Panc1 (cell line): ENCODE data around the gene CD1E. TPM values are rescaled to one million over a fixed set of nuclear protein-coding genes. Genes with fewer than 3 reads are reported as not detected.

Source experiments
- ATAC-seq: fragments of 200-7000 bp; cut with Tn5 transposase; 2 replicates; pipeline ENCODE4 v1.9.1; 2020; ENCODE audit warnings: mild to moderate bottlenecking, moderate library complexity
- BruUV-seq: library from RNA; stranded (reverse); fragments of 400-500 nt; replicated peaks from 2 replicates; lab custom pipeline; 2021; lab: Mats Ljungman, UMichigan
- CTCF ChIA-PET: fragments of 300-600 bp; sonication (Branson Sonifier 250); formaldehyde crosslinking; loops from one replicate; lab custom pipeline; 2022; ENCODE audit warnings: antibody characterized with exemption; lab: Charles Lee
- POLR2A ChIA-PET: fragments of 300-600 bp; sonication (Branson Sonifier 250); formaldehyde crosslinking; loops from one replicate; lab custom pipeline; 2022; ENCODE audit warnings: antibody characterized with exemption; lab: Charles Lee
- DNase-seq: peaks from one replicate; pipeline ENCODE4 v3.0.0-alpha.2; 2010; ENCODE audit warnings: low read depth, low spot score
- H3K27ac ChIP-seq: 2 replicates; pipeline ENCODE4 v1.5.1; 2011; ENCODE audit warnings: mild to moderate bottlenecking, low read length, inconsistent platforms
- H3K27me3 ChIP-seq: fragments of 200-500 bp; sonication (Bioruptor generic); 2 replicates; pipeline ENCODE4 v1.6.0; 2014; ENCODE audit warnings: low read length, inconsistent platforms; ENCODE audit not compliant: control insufficient read depth, insufficient read depth
- H3K36me3 ChIP-seq: fragments of 200-500 bp; sonication (Bioruptor generic); 2 replicates; pipeline ENCODE4 v1.5.1; 2014; ENCODE audit warnings: inconsistent platforms, mild to moderate bottlenecking, low read length, moderate library complexity; ENCODE audit not compliant: control insufficient read depth, insufficient read depth
- H3K4me1 ChIP-seq: 2 replicates; pipeline ENCODE4 v1.5.1; 2011; ENCODE audit warnings: inconsistent platforms, mild to moderate bottlenecking, low read length, moderate library complexity; ENCODE audit not compliant: control insufficient read depth, insufficient read depth
- H3K4me3 ChIP-seq, 2 experiments: 2 replicates each; pipeline ENCODE4 v1.5.1; 2011 to 2012; ENCODE audit warnings: low read depth in 2 of 2, low read length in 2 of 2, mild to moderate bottlenecking in 2 of 2, inconsistent platforms in 1 of 2, moderate library complexity in 1 of 2
- H3K9me3 ChIP-seq: fragments of 200-500 bp; sonication (Bioruptor generic); 2 replicates; pipeline ENCODE4 v1.5.1; 2014; ENCODE audit warnings: low read depth, mild to moderate bottlenecking, inconsistent platforms, low read length, moderate library complexity; ENCODE audit not compliant: control insufficient read depth, insufficient read depth
- POLR2AphosphoS5 ChIP-seq: IDR thresholded peaks from 2 replicates; pipeline ENCODE4 v1.6.1; 2012; ENCODE audit warnings: mild to moderate bottlenecking, low read depth, low read length, moderate library complexity
- SIN3A ChIP-seq: IDR thresholded peaks from 2 replicates; pipeline ENCODE4 v1.6.1; 2012; ENCODE audit warnings: low read depth, mild to moderate bottlenecking, low read length, moderate library complexity, borderline replicate concordance; ENCODE audit not compliant: insufficient read depth
- TCF7L2 ChIP-seq: IDR thresholded peaks from 2 replicates; pipeline ENCODE4 v1.6.1; 2011; ENCODE audit warnings: mild to moderate bottlenecking, low read depth, low read length, inconsistent platforms
- in situ Hi-C: cut with HindIII; loops from 2 replicates; pipeline ENCODE4 v1.10.0; 2016; ENCODE audit warnings: low sequenced_read_pairs, low pct_unique_long_range_greater_than_20kb
- intact Hi-C: fragments of 100-400 bp; cut with micrococcal nuclease; formaldehyde crosslinking; loops from one replicate; pipeline ENCODE4 v1.10.0; 2022; ENCODE audit not compliant: unreplicated experiment
- total RNA-seq: library from RNA; stranded (reverse); gene quantifications from one replicate; pipeline ENCODE4 v1.2.1, GENCODE V29; 2021; ENCODE audit not compliant: unreplicated experiment
- TF ChIP-seq, protein P1 (sequence below): fragments of 450-650 bp; IDR thresholded peaks from 2 replicates; pipeline ENCODE4 v1.5.1; 2017; ENCODE audit warnings: mild to moderate bottlenecking
- TF ChIP-seq, protein P2 (sequence below), 2 experiments: IDR thresholded peaks; 2 replicates each; pipeline ENCODE4 v1.6.1; 2011 to 2012; ENCODE audit warnings: low read depth in 2 of 2, control low read depth in 1 of 2, low read length in 1 of 2, mild to moderate bottlenecking in 1 of 2, moderate library complexity in 1 of 2; ENCODE audit not compliant: insufficient read depth in 1 of 2

Gene CD1E
- total RNA-seq, 1 experiment from 2014 or later = not detected

DNA sequence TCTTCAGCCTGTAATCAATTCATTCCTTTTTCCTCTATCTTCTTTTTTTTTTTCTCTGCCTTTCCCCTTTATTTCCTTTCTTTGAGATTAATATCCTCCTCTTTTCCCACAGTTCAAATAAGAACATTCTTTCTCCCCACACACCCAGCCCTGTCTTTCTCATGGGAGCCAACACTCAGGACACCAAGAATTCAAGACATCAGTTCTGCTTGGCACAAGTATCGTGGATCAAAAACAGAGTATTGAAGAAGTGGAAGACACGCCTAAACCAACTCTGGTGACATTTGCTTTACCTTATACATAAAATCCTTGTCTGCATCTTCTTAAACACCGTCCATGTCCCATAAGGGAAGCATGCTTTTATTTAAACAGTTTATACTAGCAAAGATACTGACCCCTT, 2.9 kb downstream of the CD1E start:
- ChIA-PET POLR2A (no interaction called here), CTCF (no interaction called here)
- in situ Hi-C loops = no loop called here
- ATAC-seq (no peak), DNase-seq (no peak)
- TF ChIP-seq, protein P1, sequence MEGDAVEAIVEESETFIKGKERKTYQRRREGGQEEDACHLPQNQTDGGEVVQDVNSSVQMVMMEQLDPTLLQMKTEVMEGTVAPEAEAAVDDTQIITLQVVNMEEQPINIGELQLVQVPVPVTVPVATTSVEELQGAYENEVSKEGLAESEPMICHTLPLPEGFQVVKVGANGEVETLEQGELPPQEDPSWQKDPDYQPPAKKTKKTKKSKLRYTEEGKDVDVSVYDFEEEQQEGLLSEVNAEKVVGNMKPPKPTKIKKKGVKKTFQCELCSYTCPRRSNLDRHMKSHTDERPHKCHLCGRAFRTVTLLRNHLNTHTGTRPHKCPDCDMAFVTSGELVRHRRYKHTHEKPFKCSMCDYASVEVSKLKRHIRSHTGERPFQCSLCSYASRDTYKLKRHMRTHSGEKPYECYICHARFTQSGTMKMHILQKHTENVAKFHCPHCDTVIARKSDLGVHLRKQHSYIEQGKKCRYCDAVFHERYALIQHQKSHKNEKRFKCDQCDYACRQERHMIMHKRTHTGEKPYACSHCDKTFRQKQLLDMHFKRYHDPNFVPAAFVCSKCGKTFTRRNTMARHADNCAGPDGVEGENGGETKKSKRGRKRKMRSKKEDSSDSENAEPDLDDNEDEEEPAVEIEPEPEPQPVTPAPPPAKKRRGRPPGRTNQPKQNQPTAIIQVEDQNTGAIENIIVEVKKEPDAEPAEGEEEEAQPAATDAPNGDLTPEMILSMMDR = no peak
- TF ChIP-seq TCF7L2 = no peak
- TF ChIP-seq SIN3A = no peak
- TF ChIP-seq POLR2AphosphoS5 = no peak
- TF ChIP-seq, protein P2, sequence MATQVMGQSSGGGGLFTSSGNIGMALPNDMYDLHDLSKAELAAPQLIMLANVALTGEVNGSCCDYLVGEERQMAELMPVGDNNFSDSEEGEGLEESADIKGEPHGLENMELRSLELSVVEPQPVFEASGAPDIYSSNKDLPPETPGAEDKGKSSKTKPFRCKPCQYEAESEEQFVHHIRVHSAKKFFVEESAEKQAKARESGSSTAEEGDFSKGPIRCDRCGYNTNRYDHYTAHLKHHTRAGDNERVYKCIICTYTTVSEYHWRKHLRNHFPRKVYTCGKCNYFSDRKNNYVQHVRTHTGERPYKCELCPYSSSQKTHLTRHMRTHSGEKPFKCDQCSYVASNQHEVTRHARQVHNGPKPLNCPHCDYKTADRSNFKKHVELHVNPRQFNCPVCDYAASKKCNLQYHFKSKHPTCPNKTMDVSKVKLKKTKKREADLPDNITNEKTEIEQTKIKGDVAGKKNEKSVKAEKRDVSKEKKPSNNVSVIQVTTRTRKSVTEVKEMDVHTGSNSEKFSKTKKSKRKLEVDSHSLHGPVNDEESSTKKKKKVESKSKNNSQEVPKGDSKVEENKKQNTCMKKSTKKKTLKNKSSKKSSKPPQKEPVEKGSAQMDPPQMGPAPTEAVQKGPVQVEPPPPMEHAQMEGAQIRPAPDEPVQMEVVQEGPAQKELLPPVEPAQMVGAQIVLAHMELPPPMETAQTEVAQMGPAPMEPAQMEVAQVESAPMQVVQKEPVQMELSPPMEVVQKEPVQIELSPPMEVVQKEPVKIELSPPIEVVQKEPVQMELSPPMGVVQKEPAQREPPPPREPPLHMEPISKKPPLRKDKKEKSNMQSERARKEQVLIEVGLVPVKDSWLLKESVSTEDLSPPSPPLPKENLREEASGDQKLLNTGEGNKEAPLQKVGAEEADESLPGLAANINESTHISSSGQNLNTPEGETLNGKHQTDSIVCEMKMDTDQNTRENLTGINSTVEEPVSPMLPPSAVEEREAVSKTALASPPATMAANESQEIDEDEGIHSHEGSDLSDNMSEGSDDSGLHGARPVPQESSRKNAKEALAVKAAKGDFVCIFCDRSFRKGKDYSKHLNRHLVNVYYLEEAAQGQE (IDR thresholded peaks at IDR 0.05; ENCODE audit: insufficient read depth in 1 of 2, low read depth in 2 of 2, low read length in 1 of 2) = no peak
- Histone ChIP-seq H3K4me3 (no peak overlapping the region), H3K27ac (no peak overlapping the region), H3K9me3 (no peaks in the 10 kb centered on the region), H3K36me3 (no peaks in the 10 kb centered on the region), H3K27me3 (no peaks in the 10 kb centered on the region), H3K4me1 (no peaks in the 10 kb centered on the region)
- intact Hi-C loops = no loop called here
- BruUV-seq = no TSS peak

DNA sequence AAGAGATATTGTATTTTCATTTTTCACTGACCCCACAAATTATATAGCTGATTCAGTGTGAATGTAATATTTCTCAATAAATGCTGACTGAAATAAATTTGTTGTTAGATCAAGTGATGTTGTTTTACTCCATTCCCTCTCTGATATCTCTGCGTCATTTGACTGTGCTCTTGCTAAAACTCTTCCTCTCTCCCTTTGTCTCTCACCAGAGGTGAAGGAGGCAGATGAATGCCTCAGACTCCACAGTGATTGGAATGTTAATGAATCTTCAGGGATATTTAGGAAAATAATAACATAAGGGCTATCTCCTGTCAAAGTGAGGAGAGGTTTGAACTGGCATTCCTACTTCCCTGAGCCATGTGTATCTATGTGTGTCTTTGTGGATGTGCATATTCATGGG, 3.7 kb downstream of the CD1E start:
- ChIA-PET POLR2A (no interaction called here), CTCF (no interaction called here)
- DNase-seq (no peak), ATAC-seq (no peak)
- intact Hi-C loops = no loop called here
- H3K4me3 ChIP-seq = no peak overlapping the region
- no peak overlapping the region for H3K27ac ChIP-seq
- no peaks in the 10 kb centered on the region for H3K36me3 ChIP-seq
- no TSS peak for BruUV-seq
- no peaks in the 10 kb centered on the region for H3K4me1 ChIP-seq
- in situ Hi-C loops = no loop called here
- no peaks in the 10 kb centered on the region for H3K27me3 ChIP-seq
- no peak for TF ChIP-seq POLR2AphosphoS5
- TF ChIP-seq, protein P2 (IDR thresholded peaks at IDR 0.05; ENCODE audit: insufficient read depth in 1 of 2, low read depth in 2 of 2, low read length in 1 of 2) = no peak
- TF ChIP-seq, protein P1 = no peak
- no peak for TF ChIP-seq TCF7L2
- no peak for TF ChIP-seq SIN3A
- H3K9me3 ChIP-seq = no peaks in the 10 kb centered on the region
